HG03103 (cell line): Measurements from ENCODE around the gene SLC47A2.

ENCODE experiments used
- ATAC-seq: cut with Tn5 transposase; IDR thresholded peaks from one replicate; pipeline ENCODE4 v1.9.1; 2021; ENCODE audit warnings: low read depth; ENCODE audit not compliant: unreplicated experiment

The SLC47A2 gene

GRCh38 chr17:19729900-19730299, 13.5 kb upstream of the SLC47A2 start:
- ATAC-seq: no peak

GRCh38 chr17:19728084-19728495, 11.7 kb upstream of the SLC47A2 start:
- ATAC-seq: no peak

GRCh38 chr17:19727501-19728078, 11.2 kb upstream of the SLC47A2 start:
- ATAC-seq: no peak

GRCh38 chr17:19726631-19727376, 10.4 kb upstream of the SLC47A2 start:
- ATAC-seq: no peak

GRCh38 chr17:19725486-19725885, 9.1 kb upstream of the SLC47A2 start:
- ATAC-seq: no peak

GRCh38 chr17:19724501-19725420, 8.4 kb upstream of the SLC47A2 start:
- ATAC-seq: no peak

- ATAC-seq: no peak
These were observed 7.6 kb upstream of the SLC47A2 start for GRCh38 chr17:19723964-19724363.

- ATAC-seq: no peak
These were observed 4.4 kb upstream of the SLC47A2 start for GRCh38 chr17:19720631-19721426.

- ATAC-seq: no peak
These were observed 3.8 kb upstream of the SLC47A2 start for GRCh38 chr17:19720210-19720475.

- ATAC-seq: no peak
These were observed 3.2 kb upstream of the SLC47A2 start for GRCh38 chr17:19719355-19720209.

GRCh38 chr17:19718613-19719354, 2.4 kb upstream of the SLC47A2 start:
- no peak for ATAC-seq

GRCh38 chr17:19718041-19718612, 1.7 kb upstream of the SLC47A2 start:
- ATAC-seq: no peak

GRCh38 chr17:19717411-19717908, 1.1 kb upstream of the SLC47A2 start:
- ATAC-seq: no peak

- no peak for ATAC-seq
These were observed 612 bp upstream of the SLC47A2 start for GRCh38 chr17:19717031-19717360.

GRCh38 chr17:19714542-19715411, 1.6 kb downstream of the SLC47A2 start:
- ATAC-seq: no peak

- ATAC-seq: no peak
These were observed 2.5 kb downstream of the SLC47A2 start for GRCh38 chr17:19713901-19714361.

- ATAC-seq: no peak
These were observed 2.9 kb downstream of the SLC47A2 start for GRCh38 chr17:19713462-19713861.
